Heart right ventricle (tissue), 16 donors: ENCODE data around the gene BCO2. TPM values are rescaled to one million over a fixed set of nuclear protein-coding genes. Genes with fewer than 3 reads are reported as not detected.

Experiments
- ATAC-seq, 8 donors: fragments of 200-7000 bp; cut with Tn5 transposase; one replicate each; pipeline ENCODE4 v1.9.1; 2020; ENCODE audit warnings: mild to moderate bottlenecking in 8 of 8, moderate library complexity in 8 of 8, moderate number of reproducible peaks in 1 of 8
- DNase-seq, 2 donors: peaks; one replicate each; pipeline ENCODE4 v3.0.0-alpha.2; 2020
- H3K27ac ChIP-seq, 10 donors: fragments of 200-600 bp; sonication (generic) in 2 of 10; one replicate each; pipeline versions ENCODE4 v1.5.0 to v1.8.0; 2020 to 2022; ENCODE audit warnings: mild to moderate bottlenecking in 3 of 10
- H3K27me3 ChIP-seq, 7 donors: fragments of 200-600 bp; one replicate each; pipeline ENCODE4 v1.8.0; 2021 to 2022; ENCODE audit warnings: mild to moderate bottlenecking in 2 of 7
- H3K36me3 ChIP-seq, 9 donors: fragments of 200-600 bp; sonication (generic) in 1 of 9; one replicate each; pipeline versions ENCODE4 v1.5.0 to v1.8.0; 2020 to 2022; ENCODE audit warnings: mild to moderate bottlenecking in 2 of 9
- H3K4me1 ChIP-seq, 9 donors: fragments of 200-600 bp; sonication (generic) in 1 of 9; one replicate each; pipeline versions ENCODE4 v1.5.0 to v1.8.0; 2020 to 2022; ENCODE audit warnings: mild to moderate bottlenecking in 4 of 9
- H3K4me3 ChIP-seq, 10 donors: fragments of 200-600 bp; sonication (generic) in 2 of 10; one replicate each; pipeline versions ENCODE4 v1.5.0 to v1.8.0; 2020 to 2022; ENCODE audit warnings: mild to moderate bottlenecking in 7 of 10, moderate library complexity in 2 of 10
- H3K9me3 ChIP-seq, 11 donors: fragments of 200-600 bp in 10 of 11; sonication (generic) in 2 of 11; one replicate each; pipeline versions ENCODE4 v1.5.0 to v1.8.0; 2013 to 2022; ENCODE audit warnings: mild to moderate bottlenecking in 2 of 11, control low read depth in 1 of 11, moderate library complexity in 1 of 11
- CTCF ChIP-seq, 9 donors: fragments of 200-600 bp; sonication (generic) in 2 of 9; IDR thresholded peaks; one replicate each; pipeline versions ENCODE4 v1.5.0 to v1.8.0; 2021 to 2022; ENCODE audit warnings: antibody characterized with exemption in 9 of 9, mild to moderate bottlenecking in 5 of 9, moderate library complexity in 1 of 9
- WGBS, 2 donors: extraction: QIAGEN DNeasy Blood & Tissue Kit; methylation state at CpG; one replicate each; pipeline ENCODE4 v1.1.7; 2013; ENCODE audit warnings: inconsistent platforms in 1 of 2; 5-methylcytosine and 5-hydroxymethylcytosine counted together
- intact Hi-C, 10 donors: fragments of 100-400 bp; cut with DNase I; formaldehyde crosslinking; loops; one replicate each; pipeline versions ENCODE4 v1.11.1 to v1.14.2; 2022
- polyA plus RNA-seq, 2 donors: library from polyadenylated mRNA; stranded (reverse); fragments of 200-250 nt; gene quantifications; one replicate each; pipeline ENCODE4 v1.2.3, GENCODE V29; 2013
- total RNA-seq, 10 donors: library from RNA; stranded (reverse); fragmentation: NEBNext Ultra II Directional in 3 of 10; extraction: Animal tissue kit (Norgen Biotek cat#: 25700) in 3 of 10; gene quantifications; one replicate each; pipeline versions ENCODE4 v1.2.1 to v1.2.4, GENCODE V29; 2021 to 2023
- donor health status: Arrhythmogenic right ventricular cardiomyopathy.
- donor health status: ischemic (EF 13 %, LVEDD 7.1; RV severe dilation, severe dysfunction).
- donor health status: healthy with polysubstance abuse.
- donor health status: DM: no; HTN: yes; CAD: no.
- donor health status: DM: no; HTN: no; CAD: no.
- donor health status: ischemic (EF 25% LVEDD 6.9; RV normal size, moderate dysfunction).
- donor health status: ischemic (EF 25% LVEDD 5.7; RV mildly dilated, moderate dysfunction).
- donor health status: healthy.
- donor health status: DM: yes; HTN: yes; CAD: no.
- donor health status: Ischemic cardiomyopathy.
- donor health status: ischemic (EF 35%, LVEDD 5.7; RV mildly dilated, moderate dysfunction).
- donor health status: nonischemic (EF 11% LVEDD 7.7; RV severe dilation, severe dysfunction).
- donor health status: DM: yes; HTN: yes; CAD: no.
- donor health status: PGD.
- donor health status: ischemic (EF 29% LVEDD 5.4; RV normal size, mild dysfunction).
- donor health status: nonischemic (EF 23%, LVEDD 6.1; RV moderate dilation, normal function).

BCO2 gene
- total and polyA plus RNA-seq, 12 donors = 39.3 to 137 (median 86.5) TPM

GRCh38 chr11:112228706-112229105, 53.4 kb downstream of the BCO2 start:
- intact Hi-C loops = loop anchor here in 2 of 10 donors (10.0 kb wide), 2 partner anchors 1056 to 1066 kb away; no protein-coding TSS in a partner anchor
- WGBS, 2 donors = 96 to 98% methylated on average over 2 of the region's 2 CpGs
- no peak overlapping the region for H3K4me3 ChIP-seq
- DNase-seq (no peak), ATAC-seq (no peak)
- no peaks in the 10 kb centered on the region for H3K27me3 ChIP-seq
- peaks cover 0 to 53% (median 13%) of the 10 kb centered on the region in 9 donors for H3K36me3 ChIP-seq
- H3K9me3 ChIP-seq = no peaks in the 10 kb centered on the region
- no peak overlapping the region for H3K27ac ChIP-seq
- H3K4me1 ChIP-seq = peaks cover 4 to 30% (median 9%) of the 10 kb centered on the region in 9 donors
- TF ChIP-seq CTCF (IDR thresholded peaks at IDR 0.05) = no peak

GRCh38 chr11:112229159-112229558, 53.8 kb downstream of the BCO2 start:
- no peak for TF ChIP-seq CTCF (IDR thresholded peaks at IDR 0.05)
- H3K36me3 ChIP-seq = peaks cover 0 to 57% (median 14%) of the 10 kb centered on the region in 9 donors
- 94 to 98% methylated on average over 7 of the region's 7 CpGs for WGBS, 2 donors
- H3K27me3 ChIP-seq = no peaks in the 10 kb centered on the region
- no peaks in the 10 kb centered on the region for H3K9me3 ChIP-seq
- intact Hi-C loops = loop anchor here in 2 of 10 donors (10.0 kb wide), 2 partner anchors 1056 to 1066 kb away; no protein-coding TSS in a partner anchor
- DNase-seq = no peak
- H3K27ac ChIP-seq = no peak overlapping the region
- H3K4me3 ChIP-seq = no peak overlapping the region
- ATAC-seq = no peak
- peaks cover 4 to 30% (median 9%) of the 10 kb centered on the region in 9 donors for H3K4me1 ChIP-seq

GRCh38 chr11:112229746-112230433, 54.6 kb downstream of the BCO2 start:
- DNase-seq (no peak), ATAC-seq (no peak)
- Histone ChIP-seq H3K4me3 (no peak overlapping the region), H3K9me3 (no peaks in the 10 kb centered on the region), H3K27me3 (no peaks in the 10 kb centered on the region), H3K4me1 (peaks cover 4 to 30% (median 9%) of the 10 kb centered on the region in 9 donors), H3K36me3 (peaks cover 0 to 64% (median 16%) of the 10 kb centered on the region in 9 donors), H3K27ac (no peak overlapping the region)
- intact Hi-C loops = loop anchor here in 2 of 10 donors (10.0 kb wide), 2 partner anchors 1055 to 1065 kb away; no protein-coding TSS in a partner anchor
- 58 to 76% methylated on average over 3 of the region's 3 CpGs for WGBS, 2 donors
- no peak for TF ChIP-seq CTCF (IDR thresholded peaks at IDR 0.05)

GRCh38 chr11:112231952-112232351, 56.6 kb downstream of the BCO2 start:
- Histone ChIP-seq H3K9me3 (no peaks in the 10 kb centered on the region), H3K4me1 (peaks cover 4 to 21% (median 9%) of the 10 kb centered on the region in 9 donors), H3K27ac (no peak overlapping the region), H3K36me3 (peaks cover 0 to 85% (median 29%) of the 10 kb centered on the region in 9 donors), H3K27me3 (no peaks in the 10 kb centered on the region), H3K4me3 (no peak overlapping the region)
- no peak for ATAC-seq
- TF ChIP-seq CTCF (IDR thresholded peaks at IDR 0.05) = no peak
- intact Hi-C loops = no loop called here
- 71 to 80% methylated on average over 2 of the region's 2 CpGs for WGBS, 2 donors
- DNase-seq = no peak
